HL-60 (cell line): Measurements from ENCODE around the gene YWHAG.
"Not testable (repeated sequence)": the region's sequence is repeated elsewhere in the genome, so short reads cannot be mapped to it uniquely, and the experiment has no call there.

ENCODE experiments used
- DNase-seq, 2 experiments: peaks; one replicate each; pipeline ENCODE4 v3.0.0-alpha.2; 2010 to 2020; ENCODE audit warnings: low read depth in 1 of 2, low spot score in 1 of 2
- H3K27ac ChIP-seq: fragments of 250-450 bp; sonication (Bioruptor Pico); replicated peaks from 2 replicates; pipeline ENCODE4 v1.5.1; 2020; ENCODE audit warnings: mild to moderate bottlenecking, moderate library complexity
- H3K27me3 ChIP-seq: fragments of 250-450 bp; sonication (Bioruptor Pico); 2 replicates; pipeline ENCODE4 v1.5.1; 2021; ENCODE audit warnings: mild to moderate bottlenecking, moderate library complexity; ENCODE audit not compliant: insufficient read depth, poor library complexity, severe bottlenecking
- H3K4me3 ChIP-seq: replicated peaks from 2 replicates; pipeline ENCODE4 v1.5.1; 2011; ENCODE audit warnings: mild to moderate bottlenecking, control low read depth, low read length; ENCODE audit not compliant: insufficient read depth
- GABPA ChIP-seq: IDR thresholded peaks from 2 replicates; pipeline ENCODE4 v1.6.1; 2012; ENCODE audit warnings: low read depth
- POLR2AphosphoS5 ChIP-seq: IDR thresholded peaks from 2 replicates; pipeline ENCODE4 v1.6.1; 2012; ENCODE audit warnings: low read depth
- SPI1 ChIP-seq: IDR thresholded peaks from 2 replicates; pipeline ENCODE4 v1.6.1; 2012; ENCODE audit warnings: low read depth, mild to moderate bottlenecking, borderline replicate concordance
- TF ChIP-seq, protein P1 (sequence below): IDR thresholded peaks from one replicate; pipeline ENCODE4 v1.5.1; 2011; ENCODE audit warnings: low read length, control low read depth, inconsistent platforms; ENCODE audit not compliant: insufficient read depth
- TF ChIP-seq, protein P2 (sequence below): IDR thresholded peaks from 2 replicates; pipeline ENCODE4 v1.6.1; 2012; ENCODE audit warnings: low read depth; ENCODE audit not compliant: insufficient replicate concordance

YWHAG gene

DNA sequence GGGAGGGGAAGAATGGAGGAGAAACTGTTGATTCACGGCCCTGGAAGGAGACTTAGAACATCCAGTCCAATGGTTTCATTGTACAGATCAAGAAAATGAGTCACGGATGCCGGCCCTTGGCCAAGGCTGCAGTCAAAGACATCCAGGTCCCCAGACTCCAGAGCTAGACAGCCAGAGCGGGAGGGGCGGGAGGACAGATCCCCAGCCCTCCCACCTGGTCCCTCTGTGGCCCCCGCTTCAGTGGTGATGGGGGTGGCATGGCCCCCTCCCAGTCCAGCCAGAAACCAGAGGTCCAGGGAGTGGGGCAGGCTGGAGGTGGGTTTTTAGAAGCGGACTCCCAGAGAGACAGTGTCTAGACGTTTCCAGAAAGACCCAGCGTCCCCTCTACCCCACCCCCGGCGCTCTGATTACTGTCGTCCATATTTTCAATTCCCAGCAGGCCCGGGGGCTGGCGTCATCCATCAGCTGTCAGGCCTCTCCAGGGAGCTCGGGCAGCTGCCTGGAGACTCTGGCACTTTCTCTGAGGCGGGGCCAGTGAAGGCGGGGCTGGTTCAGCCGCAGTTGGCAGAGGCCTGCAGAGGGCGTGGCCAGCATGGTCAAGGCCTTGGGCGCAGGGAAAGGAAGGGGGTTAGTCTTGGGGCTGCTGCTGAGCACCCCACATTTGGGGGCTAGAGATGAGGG, 64.3 kb downstream of the YWHAG start:
- TF ChIP-seq SPI1 (no peak), POLR2AphosphoS5 (no peak), GABPA (no peak)
- TF ChIP-seq, protein P1, sequence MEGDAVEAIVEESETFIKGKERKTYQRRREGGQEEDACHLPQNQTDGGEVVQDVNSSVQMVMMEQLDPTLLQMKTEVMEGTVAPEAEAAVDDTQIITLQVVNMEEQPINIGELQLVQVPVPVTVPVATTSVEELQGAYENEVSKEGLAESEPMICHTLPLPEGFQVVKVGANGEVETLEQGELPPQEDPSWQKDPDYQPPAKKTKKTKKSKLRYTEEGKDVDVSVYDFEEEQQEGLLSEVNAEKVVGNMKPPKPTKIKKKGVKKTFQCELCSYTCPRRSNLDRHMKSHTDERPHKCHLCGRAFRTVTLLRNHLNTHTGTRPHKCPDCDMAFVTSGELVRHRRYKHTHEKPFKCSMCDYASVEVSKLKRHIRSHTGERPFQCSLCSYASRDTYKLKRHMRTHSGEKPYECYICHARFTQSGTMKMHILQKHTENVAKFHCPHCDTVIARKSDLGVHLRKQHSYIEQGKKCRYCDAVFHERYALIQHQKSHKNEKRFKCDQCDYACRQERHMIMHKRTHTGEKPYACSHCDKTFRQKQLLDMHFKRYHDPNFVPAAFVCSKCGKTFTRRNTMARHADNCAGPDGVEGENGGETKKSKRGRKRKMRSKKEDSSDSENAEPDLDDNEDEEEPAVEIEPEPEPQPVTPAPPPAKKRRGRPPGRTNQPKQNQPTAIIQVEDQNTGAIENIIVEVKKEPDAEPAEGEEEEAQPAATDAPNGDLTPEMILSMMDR: no peak
- TF ChIP-seq, protein P2, sequence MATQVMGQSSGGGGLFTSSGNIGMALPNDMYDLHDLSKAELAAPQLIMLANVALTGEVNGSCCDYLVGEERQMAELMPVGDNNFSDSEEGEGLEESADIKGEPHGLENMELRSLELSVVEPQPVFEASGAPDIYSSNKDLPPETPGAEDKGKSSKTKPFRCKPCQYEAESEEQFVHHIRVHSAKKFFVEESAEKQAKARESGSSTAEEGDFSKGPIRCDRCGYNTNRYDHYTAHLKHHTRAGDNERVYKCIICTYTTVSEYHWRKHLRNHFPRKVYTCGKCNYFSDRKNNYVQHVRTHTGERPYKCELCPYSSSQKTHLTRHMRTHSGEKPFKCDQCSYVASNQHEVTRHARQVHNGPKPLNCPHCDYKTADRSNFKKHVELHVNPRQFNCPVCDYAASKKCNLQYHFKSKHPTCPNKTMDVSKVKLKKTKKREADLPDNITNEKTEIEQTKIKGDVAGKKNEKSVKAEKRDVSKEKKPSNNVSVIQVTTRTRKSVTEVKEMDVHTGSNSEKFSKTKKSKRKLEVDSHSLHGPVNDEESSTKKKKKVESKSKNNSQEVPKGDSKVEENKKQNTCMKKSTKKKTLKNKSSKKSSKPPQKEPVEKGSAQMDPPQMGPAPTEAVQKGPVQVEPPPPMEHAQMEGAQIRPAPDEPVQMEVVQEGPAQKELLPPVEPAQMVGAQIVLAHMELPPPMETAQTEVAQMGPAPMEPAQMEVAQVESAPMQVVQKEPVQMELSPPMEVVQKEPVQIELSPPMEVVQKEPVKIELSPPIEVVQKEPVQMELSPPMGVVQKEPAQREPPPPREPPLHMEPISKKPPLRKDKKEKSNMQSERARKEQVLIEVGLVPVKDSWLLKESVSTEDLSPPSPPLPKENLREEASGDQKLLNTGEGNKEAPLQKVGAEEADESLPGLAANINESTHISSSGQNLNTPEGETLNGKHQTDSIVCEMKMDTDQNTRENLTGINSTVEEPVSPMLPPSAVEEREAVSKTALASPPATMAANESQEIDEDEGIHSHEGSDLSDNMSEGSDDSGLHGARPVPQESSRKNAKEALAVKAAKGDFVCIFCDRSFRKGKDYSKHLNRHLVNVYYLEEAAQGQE: no peak
- Histone ChIP-seq H3K4me3 (no peak overlapping the region), H3K27ac (no peak overlapping the region)

DNA sequence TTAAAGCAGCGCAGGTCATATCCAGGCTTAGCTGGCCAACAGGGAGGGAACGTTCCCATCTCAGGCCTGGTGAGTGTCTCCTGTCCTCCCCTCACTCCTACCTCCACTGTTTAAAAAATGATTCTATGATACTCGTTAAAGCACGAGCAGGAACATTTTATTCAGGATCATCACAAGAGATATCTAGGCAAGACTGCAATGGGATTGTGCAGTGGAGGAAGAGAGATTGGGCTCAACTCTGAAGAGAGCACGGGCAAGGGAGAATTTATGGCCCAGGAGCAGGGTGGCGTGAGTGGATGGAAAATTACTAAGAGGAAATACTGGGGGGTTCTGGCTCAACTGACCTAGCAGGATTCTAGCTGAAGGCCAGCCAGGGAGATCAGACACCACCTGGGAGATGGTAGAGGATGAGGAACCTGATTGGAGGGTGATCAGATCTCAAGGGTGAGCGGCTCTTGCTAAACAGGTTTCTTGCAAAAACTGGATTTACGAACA, 65.3 kb downstream of the YWHAG start:
- no peak for DNase-seq
- H3K4me3 ChIP-seq: no peak overlapping the region
- H3K27me3 ChIP-seq: no peaks in the 10 kb centered on the region
- TF ChIP-seq GABPA (no peak), SPI1 (no peak), POLR2AphosphoS5 (no peak)
- TF ChIP-seq, protein P1: no peak
- TF ChIP-seq, protein P2: no peak
- no peak overlapping the region for H3K27ac ChIP-seq

More for the DNA sequence above, 64.3 kb downstream of the YWHAG start:
- peak in 1 of 2 experiments; percentile 61 for DNase-seq
- no peaks in the 10 kb centered on the region for H3K27me3 ChIP-seq

DNA sequence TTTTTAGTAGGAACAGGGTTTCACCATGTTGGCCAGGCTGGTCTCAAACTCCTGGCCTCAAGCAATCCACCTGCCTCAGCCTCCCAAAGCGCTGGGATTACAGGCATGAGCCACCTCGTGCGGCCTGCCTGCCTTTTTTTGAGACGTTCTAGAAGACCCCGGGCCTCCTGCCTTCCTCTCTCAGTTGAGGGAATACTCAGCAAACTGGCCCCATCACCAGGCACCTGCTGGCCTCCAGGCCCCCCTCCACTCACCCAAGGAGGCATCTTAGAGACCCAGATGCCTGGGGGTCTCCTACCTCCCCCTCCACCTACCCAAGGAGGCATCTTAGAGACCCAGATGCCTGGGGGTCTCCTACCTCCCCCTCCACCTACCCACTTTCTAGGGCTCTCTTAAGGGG, 65.9 kb downstream of the YWHAG start:
- not testable (repeated sequence) for H3K27me3 ChIP-seq, H3K4me3 ChIP-seq, DNase-seq, H3K27ac ChIP-seq

DNA sequence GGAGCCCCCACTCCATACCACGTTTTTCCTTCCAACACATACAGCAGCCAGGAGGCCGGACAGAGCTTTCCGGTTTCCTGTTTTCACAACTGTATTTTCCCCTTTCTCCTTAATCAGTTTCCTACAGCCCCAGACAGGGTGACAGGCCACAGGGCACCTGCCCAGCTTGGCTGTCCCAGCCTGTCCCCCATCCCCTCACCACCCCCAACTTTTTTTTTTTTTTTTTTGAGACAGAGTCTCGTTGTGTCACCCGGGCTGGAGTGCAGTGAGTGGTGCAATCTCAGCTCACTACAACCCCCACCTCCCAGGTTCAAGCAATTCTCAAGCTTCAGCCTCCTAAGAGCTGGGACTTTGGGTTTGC, 66.6 kb downstream of the YWHAG start:
- peak overlapping the region; percentile 54 for H3K27ac ChIP-seq
- no peaks in the 10 kb centered on the region for H3K27me3 ChIP-seq
- DNase-seq: peak in 1 of 2 experiments; percentile 41
- TF ChIP-seq, protein P2: no peak
- TF ChIP-seq SPI1 (no peak), POLR2AphosphoS5 (no peak), GABPA (no peak)
- H3K4me3 ChIP-seq: peak overlapping the region; percentile 38
